ENCODE data around the gene EPB41L4B. TPM values are rescaled to one million over a fixed set of nuclear protein-coding genes. Genes with fewer than 3 reads are reported as not detected.

EPB41L4B gene
- total and polyA plus RNA-seq, 2 experiments from 2014 or later = 11.0 to 32.2 TPM

DNA sequence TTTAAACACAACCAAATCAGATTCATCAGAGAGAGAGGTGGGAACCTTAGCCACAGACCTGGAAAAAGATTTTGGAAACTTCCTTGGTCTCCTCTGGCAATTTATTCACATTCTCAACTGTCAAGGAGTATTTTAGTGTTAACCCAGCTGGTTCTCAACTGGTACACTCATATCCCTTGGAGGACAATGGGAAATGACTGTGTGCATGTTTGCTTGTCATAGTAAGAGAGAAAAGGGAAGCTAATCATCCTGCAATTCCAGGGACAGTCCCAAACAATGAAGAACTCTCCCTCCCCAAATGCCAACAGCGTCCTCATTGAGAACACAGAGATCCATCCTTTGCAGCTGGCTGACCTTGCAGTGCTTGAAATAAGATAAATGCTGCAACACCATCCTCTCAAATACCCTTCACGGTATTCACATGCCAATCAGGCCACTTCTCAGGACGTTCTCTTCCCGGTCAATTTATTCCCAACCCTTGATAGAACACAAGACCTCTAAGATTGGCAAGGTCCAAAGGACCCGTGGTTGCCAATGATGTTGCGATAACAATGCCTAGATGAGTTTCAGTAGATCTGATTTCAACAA is 75.5 kb downstream of the EPB41L4B start:
- H3K4me1 ChIP-seq (ENCODE audit: insufficient read depth) = peaks cover 32% of the 10 kb centered on the region
- TF ChIP-seq STAT1 (IDR thresholded peaks at IDR 0.05; ENCODE audit: unreplicated experiment) = no peak
- TF ChIP-seq, protein P1, sequence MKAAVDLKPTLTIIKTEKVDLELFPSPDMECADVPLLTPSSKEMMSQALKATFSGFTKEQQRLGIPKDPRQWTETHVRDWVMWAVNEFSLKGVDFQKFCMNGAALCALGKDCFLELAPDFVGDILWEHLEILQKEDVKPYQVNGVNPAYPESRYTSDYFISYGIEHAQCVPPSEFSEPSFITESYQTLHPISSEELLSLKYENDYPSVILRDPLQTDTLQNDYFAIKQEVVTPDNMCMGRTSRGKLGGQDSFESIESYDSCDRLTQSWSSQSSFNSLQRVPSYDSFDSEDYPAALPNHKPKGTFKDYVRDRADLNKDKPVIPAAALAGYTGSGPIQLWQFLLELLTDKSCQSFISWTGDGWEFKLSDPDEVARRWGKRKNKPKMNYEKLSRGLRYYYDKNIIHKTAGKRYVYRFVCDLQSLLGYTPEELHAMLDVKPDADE (IDR thresholded peaks at IDR 0.05) = no peak
- no peak for TF ChIP-seq ZNF331 (CRISPR knock-in tag; IDR thresholded peaks at IDR 0.05; ENCODE audit: low read depth)
- no peak for TF ChIP-seq JUNB (IDR thresholded peaks at IDR 0.05; ENCODE audit: unreplicated experiment)
- ATAC-seq (no peak), DNase-seq (ENCODE audit: low spot score) (no peak)
- no peak overlapping the region for H3K4me2 ChIP-seq
- H3K27ac ChIP-seq (ENCODE audit: low read depth) = peak overlapping the region; percentile 89
- H3K4me3 ChIP-seq = no peak overlapping the region
- Mint-ChIP-seq H3K27me3 (ENCODE audit: insufficient read depth, low read depth, poor library complexity) (no peaks in the 10 kb centered on the region), H3K4me1 (peaks cover 53% of the 10 kb centered on the region), H3K36me3 (ENCODE audit: low read depth) (peaks cover 13% of the 10 kb centered on the region; the same call in 2 of the 3 replicates), H3K4me3 (no peak overlapping the region), H3K27ac (no peak overlapping the region), H3K9me3 (no peaks in the 10 kb centered on the region)
- H3K27me3 ChIP-seq (ENCODE audit: insufficient read depth) = no peaks in the 10 kb centered on the region
- no peaks in the 10 kb centered on the region; the same call in 1 of the 2 replicates for H3F3A ChIP-seq (replicated peaks; ENCODE audit: low read depth)
- H3K9me2 ChIP-seq (ENCODE audit: insufficient read depth) = no peaks in the 10 kb centered on the region
- peaks cover 3% of the 10 kb centered on the region; the same call in 1 of the 2 replicates for H4K20me1 ChIP-seq (replicated peaks; ENCODE audit: insufficient read depth)
- peaks cover 3% of the 10 kb centered on the region for H3K36me3 ChIP-seq (ENCODE audit: insufficient read depth)
- H3K79me2 ChIP-seq (replicated peaks; ENCODE audit: insufficient read depth) = no peaks in the 10 kb centered on the region
- no peak overlapping the region for H2AFZ ChIP-seq

DNA sequence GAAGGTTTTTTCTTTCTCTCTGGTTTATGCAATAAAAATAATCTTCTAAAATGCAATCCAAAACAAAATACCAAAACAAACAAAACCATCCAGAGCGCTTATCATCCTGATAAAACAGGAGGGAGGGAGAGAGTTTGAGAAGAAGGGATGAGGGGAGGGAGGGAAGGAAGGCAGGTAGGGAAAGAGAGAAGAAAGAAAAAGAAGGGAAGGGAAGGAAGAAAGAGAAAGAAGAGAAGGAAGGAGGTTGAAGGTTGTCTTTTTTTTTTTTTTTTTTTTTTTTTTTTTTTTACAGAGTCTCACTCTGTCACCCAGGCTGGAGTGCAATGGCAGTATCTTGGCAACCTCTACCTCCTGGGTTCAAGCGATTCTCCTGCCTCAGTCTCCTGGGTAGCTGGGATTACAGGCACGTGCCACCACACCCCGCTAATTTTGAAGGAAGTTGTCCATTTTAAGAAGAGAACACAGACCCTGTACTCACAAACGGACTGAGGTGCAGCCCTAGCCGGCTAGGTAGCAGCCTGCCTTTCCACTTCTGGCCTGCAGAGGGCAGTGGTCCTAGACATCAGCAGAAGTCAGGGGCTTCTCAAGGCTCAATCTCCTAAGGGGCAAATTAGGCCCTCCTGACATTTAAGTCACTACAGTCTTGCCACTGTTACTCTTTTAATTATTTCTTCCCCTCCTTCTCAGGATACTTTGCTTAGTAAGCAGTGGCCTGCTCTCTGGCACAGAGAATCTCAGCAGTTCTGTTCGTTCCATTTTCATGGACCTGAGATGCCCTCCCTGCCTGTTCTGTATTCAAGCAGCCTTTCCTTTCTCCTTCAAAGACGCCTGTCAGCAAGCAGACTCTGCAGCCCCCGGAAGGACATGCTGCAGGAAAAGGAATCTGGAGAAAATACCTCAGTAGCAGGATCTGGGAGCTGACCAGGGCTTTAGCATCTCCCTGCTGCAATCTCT is 76.4 kb downstream of the EPB41L4B start:
- no peaks in the 10 kb centered on the region for H3K27me3 Mint-ChIP-seq (ENCODE audit: insufficient read depth, low read depth, poor library complexity)
- peak; percentile 91 for ATAC-seq
- no peak overlapping the region for H3K4me3 Mint-ChIP-seq
- Histone ChIP-seq H3K27me3 (ENCODE audit: insufficient read depth) (no peaks in the 10 kb centered on the region), H3F3A (replicated peaks; ENCODE audit: low read depth) (no peaks in the 10 kb centered on the region; the same call in 1 of the 2 replicates), H2AFZ (no peak overlapping the region), H4K20me1 (replicated peaks; ENCODE audit: insufficient read depth) (peaks cover 1% of the 10 kb centered on the region; the same call in 1 of the 2 replicates), H3K9me2 (ENCODE audit: insufficient read depth) (no peaks in the 10 kb centered on the region), H3K4me2 (no peak overlapping the region), H3K4me3 (no peak overlapping the region), H3K79me2 (replicated peaks; ENCODE audit: insufficient read depth) (no peaks in the 10 kb centered on the region), H3K36me3 (ENCODE audit: insufficient read depth) (peaks cover 3% of the 10 kb centered on the region), H3K27ac (ENCODE audit: low read depth) (peak overlapping the region; percentile 89), H3K4me1 (ENCODE audit: insufficient read depth) (peaks cover 32% of the 10 kb centered on the region)
- DNase-seq (ENCODE audit: low spot score) = peak; percentile 90
- peaks cover 17% of the 10 kb centered on the region; the same call in 2 of the 3 replicates for H3K36me3 Mint-ChIP-seq (ENCODE audit: low read depth)
- H3K27ac Mint-ChIP-seq = peak overlapping the region; percentile 6; the same call in 1 of the 2 replicates
- H3K9me3 Mint-ChIP-seq = no peaks in the 10 kb centered on the region
- no peak for TF ChIP-seq CREB1 (CRISPR knock-in tag; IDR thresholded peaks at IDR 0.05; ENCODE audit: low read depth)
- TF ChIP-seq ZNF462 (CRISPR knock-in tag; IDR thresholded peaks at IDR 0.05) = no peak
- TF ChIP-seq EZH2phosphoT487 (IDR thresholded peaks at IDR 0.05; ENCODE audit: unreplicated experiment) = no peak
- TF ChIP-seq ZNF114 (CRISPR knock-in tag; IDR thresholded peaks at IDR 0.05) = no peak
- no peak for TF ChIP-seq STAT1 (IDR thresholded peaks at IDR 0.05; ENCODE audit: unreplicated experiment)
- no peak for TF ChIP-seq JUNB (IDR thresholded peaks at IDR 0.05; ENCODE audit: unreplicated experiment)
- TF ChIP-seq POLR2AphosphoS5 (IDR thresholded peaks at IDR 0.05; ENCODE audit: low read depth) = no peak
- TF ChIP-seq, protein P2, sequence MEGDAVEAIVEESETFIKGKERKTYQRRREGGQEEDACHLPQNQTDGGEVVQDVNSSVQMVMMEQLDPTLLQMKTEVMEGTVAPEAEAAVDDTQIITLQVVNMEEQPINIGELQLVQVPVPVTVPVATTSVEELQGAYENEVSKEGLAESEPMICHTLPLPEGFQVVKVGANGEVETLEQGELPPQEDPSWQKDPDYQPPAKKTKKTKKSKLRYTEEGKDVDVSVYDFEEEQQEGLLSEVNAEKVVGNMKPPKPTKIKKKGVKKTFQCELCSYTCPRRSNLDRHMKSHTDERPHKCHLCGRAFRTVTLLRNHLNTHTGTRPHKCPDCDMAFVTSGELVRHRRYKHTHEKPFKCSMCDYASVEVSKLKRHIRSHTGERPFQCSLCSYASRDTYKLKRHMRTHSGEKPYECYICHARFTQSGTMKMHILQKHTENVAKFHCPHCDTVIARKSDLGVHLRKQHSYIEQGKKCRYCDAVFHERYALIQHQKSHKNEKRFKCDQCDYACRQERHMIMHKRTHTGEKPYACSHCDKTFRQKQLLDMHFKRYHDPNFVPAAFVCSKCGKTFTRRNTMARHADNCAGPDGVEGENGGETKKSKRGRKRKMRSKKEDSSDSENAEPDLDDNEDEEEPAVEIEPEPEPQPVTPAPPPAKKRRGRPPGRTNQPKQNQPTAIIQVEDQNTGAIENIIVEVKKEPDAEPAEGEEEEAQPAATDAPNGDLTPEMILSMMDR (conservative IDR thresholded peaks at IDR 0.05; ENCODE audit: low read depth in 2 of 2) = peak; percentile 89 to 95
- peaks cover 51% of the 10 kb centered on the region for H3K4me1 Mint-ChIP-seq
